Measurements from ENCODE around the gene RAD51AP1.

RAD51AP1 gene

GRCh38 chr12:4595881-4596280 is 57.2 kb downstream of the RAD51AP1 start:
- no peak for DNase-seq (ENCODE audit: low read depth)

- no peak for DNase-seq (ENCODE audit: low read depth)
These were observed 64.7 kb downstream of the RAD51AP1 start for GRCh38 chr12:4603421-4603820.

GRCh38 chr12:4603946-4604345 is 65.3 kb downstream of the RAD51AP1 start:
- no peak for DNase-seq (ENCODE audit: low read depth)

GRCh38 chr12:4604684-4605193 is 66.0 kb downstream of the RAD51AP1 start:
- peak; percentile 68 for DNase-seq (ENCODE audit: low read depth)

GRCh38 chr12:4607056-4607455 is 68.4 kb downstream of the RAD51AP1 start:
- DNase-seq (ENCODE audit: low read depth), result no peak

GRCh38 chr12:4609071-4609470 is 70.4 kb downstream of the RAD51AP1 start:
- no peak for DNase-seq (ENCODE audit: low read depth)
